NCI-H2196 (cell line): Measurements from ENCODE around the gene NCAN.
"Not testable (repeated sequence)": the region's sequence is repeated elsewhere in the genome, so short reads cannot be mapped to it uniquely, and the experiment has no call there.

Experiments used
- DNase-seq: peaks from one replicate; lab custom pipeline; 2025; ENCODE audit not compliant: unreplicated experiment; lab: John Stamatoyannopoulos, UW

NCAN gene

DNA sequence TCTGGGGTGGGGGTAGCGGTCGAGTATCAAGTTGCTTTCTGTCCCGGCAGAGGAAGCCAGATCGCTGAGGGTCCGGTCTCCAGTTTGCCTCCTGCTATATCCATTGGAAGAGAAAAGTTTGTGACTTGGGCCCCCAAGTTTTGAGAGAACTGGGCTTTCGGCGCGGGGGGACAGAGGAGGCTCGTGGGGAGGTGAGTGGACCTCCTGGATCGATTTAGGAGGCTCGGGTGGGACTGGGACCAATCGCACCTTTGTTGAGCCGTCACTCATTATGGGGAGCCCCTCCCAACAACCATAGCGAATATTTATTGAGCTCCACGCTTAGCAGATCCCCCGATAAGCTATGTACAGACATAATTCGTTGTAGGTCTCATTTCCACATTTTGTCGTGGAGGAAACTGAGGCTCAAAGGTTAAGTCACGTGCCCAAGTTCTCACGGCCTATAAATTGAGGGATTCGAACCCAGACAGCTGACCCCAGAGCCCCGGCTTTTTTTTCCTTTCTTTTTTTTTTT, 18.8 kb upstream of the NCAN start:
- no peak for DNase-seq

DNA sequence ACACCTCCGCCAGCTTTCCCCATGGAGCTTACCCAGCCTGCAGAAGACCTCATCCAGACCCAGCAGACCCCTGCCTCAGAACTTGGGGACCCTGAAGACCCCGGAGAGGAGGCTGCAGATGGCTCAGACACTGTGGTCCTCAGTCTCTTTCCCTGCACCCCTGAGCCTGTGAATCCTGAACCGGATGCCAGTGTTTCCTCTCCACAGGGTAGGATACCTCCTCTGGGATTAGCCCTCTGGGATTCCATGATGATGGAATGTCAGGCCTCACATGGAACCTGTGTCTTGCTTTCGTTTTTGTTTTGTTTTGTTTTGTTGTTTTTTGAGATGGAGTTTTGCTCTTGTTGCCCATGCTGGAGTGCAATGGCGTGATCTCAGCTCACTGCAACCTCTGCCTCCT, 17.8 kb upstream of the NCAN start:
- no peak for DNase-seq

DNA sequence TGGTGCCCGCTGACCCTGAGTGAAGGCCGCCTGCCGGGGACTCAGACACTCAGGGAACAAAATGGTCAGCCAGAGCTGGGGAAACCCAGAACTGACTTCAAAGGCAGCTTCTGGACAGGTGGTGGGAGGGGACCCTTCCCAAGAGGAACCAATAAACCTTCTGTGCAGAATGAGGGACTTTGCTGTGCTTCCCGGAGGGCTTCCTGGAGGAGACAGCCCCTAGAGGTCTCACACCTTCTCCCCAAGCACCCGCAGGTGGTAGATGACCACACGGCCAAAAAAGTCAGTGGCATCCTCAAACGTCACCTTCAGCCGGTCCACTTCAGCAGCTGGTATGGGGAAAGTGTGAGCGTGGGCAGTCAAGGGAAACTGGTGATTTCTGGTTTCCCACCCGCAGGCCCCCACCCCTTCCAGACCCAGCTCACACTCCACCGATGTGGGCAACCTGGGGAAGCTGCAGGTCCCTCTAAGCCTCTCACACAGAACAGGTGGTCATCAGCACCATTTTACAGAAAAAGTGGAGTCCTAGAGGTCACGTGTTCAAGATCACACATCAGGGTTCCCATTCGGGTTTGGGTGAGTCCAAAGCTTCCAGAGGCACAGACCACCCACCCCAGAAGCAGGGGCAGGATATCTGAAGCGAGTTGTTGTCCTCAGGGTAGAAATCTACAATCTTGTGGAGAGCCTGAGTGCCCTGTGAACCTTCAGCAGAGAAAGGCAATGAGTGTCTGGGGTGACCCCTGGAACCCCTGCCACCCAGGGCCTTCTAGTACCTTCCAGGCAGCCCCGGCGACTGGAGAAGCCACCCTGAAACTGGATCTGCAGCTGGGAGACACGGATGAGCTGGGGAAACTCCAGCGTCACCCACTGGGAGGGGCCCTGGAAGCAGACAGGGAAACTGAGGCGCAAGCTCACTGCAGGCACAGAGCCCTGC, 9.8 kb upstream of the NCAN start:
- no peak for DNase-seq

DNA sequence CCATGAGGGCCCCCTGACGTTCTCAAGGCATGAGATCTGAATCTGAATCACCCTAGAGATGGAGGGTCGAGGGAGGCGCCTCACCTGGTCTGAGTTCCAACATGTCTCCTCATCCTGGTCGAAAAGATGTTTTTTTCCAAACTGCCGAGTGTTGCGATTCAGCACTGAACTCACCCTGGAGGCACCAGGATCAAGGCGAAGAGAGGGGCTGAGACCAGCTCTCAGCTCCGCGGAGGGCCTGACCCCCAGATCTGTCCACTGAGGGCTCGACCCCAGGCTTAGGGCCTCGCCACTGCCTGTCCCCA, 9.1 kb upstream of the NCAN start:
- no peak for DNase-seq

GRCh38 chr19:19203012-19203856, 8.5 kb upstream of the NCAN start, which contains the start of gene NR2C2AP:
Gene NR2C2AP (minus strand): TSS chr19:19203414. CDS start chr19:19203060, 354 bp downstream.
- peak; percentile 91 for DNase-seq

DNA sequence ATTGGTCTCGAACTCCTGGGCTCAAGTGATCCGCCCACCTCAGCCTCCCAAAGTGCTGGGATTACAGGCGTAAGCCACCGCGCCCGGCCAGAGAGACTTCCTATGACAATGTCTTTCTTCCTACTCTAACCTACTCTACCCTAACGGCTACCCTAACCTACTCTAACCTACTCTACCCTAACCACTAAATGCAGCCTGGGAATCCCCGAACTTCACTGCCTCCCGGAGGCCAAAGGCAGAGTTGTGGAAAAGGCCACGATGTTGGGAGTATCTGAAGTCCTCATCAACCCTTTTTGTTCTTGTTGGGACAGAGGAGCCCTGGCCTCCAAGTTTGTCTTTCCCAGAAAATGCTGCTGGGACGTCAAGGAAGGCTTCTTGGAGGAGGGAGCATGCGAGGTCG, 7.6 kb upstream of the NCAN start:
- no peak for DNase-seq

GRCh38 chr19:19205416-19206410, 6.0 kb upstream of the NCAN start:
- DNase-seq = no peak

DNA sequence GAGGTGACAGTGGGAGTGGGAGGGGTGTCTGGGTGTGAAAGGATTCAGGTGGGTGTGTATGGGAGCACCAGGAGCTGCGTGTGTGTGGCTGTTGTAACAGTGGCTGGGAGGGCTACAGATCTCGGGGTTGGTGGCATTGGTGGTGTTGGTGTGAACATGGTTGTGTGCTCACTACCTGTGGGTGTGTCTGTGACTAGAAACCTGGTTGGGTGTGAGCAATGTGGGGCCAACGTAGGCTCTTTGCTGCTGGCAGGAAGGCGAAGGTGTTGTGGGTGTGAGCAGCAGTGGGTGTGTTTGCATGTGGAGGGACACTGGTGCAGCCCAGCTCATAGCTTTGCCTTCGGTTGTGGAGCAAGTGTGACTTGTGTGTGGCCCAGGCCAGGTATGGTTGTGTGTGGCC, 4.8 kb upstream of the NCAN start:
- DNase-seq = no peak

DNA sequence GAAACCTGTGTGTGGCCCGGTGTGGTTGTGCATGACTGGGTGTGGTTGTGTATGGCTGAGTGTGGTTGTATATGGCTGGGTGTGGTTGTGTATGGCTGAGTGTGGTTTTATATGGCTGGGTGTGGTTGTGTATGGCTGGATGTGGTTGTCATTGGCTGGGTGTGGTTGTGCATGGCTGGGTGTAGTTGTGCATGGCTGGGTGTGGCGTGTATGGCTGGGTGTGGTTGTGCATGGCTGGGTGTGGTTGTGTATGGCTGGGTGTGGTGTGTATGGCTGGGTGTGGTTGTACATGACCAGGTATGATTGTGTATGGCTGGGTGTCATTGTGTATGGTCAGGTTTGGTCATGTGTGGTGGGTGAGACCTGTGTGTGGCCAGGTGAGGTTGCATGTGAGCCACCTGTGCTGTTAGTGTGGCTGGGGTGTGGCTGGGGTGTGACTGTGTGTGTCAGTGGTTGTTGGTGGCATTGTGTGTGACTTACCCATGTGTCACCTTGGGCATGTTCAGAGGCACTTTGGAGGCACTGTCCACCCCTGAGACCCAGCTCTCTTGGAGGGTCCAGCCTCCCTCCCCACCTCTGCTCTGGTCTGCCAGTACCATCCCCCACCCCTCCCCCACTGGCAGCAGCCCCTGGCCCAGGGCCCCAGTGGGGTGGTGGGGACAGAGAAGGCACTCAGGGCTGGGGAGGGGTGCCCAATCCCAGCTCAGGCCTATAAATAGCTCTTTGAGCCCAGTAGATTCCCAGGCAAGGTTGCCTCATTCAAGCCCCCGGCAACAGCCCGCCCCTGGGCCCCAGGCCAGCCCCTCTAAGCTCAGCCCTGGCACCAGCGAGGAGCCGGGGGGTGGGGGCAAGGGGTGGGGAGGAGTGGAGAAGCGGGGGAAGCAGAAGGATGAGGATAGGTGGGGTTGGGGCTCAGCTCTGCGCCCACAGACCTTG, 3.9 kb upstream of the NCAN start:
- DNase-seq = no peak

DNA sequence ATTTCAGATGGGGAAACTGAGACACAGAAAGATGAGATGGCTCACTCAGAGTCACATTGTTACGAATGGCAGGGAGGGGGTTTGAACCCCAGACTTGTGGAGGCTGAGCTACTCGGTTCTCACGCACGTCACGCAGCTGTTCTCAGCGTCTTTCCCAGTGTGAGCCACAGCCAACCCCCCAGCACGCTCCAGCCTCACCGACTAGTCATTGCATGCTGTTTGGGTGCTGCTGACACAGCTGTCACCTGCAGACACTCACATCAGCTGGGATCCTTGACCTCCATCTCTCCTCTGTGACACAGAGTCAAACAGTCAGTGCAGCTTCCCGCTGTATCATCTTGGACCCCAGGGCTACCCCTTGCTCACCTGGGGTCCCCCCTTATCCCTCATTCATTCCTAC, 2.4 kb upstream of the NCAN start:
- DNase-seq = no peak

GRCh38 chr19:19212916-19213315, 1.2 kb downstream of the NCAN start:
- no peak for DNase-seq

DNA sequence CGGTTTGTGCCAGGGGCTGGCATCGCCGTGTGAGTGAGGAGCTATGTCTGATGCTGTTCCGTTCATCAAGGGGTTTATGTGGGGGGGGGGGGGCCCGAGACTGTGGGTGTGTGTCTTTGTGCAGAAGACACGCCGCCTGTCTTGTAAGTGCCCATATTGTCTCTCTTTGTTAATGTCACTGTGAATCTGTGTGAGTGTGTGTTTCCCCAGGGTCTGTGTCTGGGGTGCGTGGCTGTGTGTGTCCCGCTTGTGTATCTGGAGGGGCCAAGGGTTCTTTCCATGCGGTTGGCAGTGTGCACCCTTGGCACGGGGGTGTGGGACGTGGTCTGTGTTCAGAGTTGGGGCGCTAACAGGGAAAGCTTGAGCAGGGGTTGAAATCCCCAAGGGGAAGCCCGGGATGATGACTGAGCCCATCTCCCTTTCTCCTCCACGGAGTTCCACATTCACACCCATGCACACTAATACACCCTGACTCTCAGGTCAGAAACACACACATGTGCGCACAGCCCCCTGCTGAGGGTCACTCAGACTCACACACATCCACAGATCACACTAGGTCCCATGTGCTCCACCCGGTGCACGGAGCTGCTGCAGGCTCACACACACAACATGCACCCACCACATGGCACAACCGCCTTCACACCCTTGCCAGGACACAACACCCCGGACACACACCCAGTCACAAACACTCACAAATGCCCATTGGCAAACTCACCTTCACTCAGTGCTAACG, 1.8 kb downstream of the NCAN start:
- DNase-seq = no peak

- no peak for DNase-seq
These were observed 2.4 kb downstream of the NCAN start for GRCh38 chr19:19214159-19214490.

DNA sequence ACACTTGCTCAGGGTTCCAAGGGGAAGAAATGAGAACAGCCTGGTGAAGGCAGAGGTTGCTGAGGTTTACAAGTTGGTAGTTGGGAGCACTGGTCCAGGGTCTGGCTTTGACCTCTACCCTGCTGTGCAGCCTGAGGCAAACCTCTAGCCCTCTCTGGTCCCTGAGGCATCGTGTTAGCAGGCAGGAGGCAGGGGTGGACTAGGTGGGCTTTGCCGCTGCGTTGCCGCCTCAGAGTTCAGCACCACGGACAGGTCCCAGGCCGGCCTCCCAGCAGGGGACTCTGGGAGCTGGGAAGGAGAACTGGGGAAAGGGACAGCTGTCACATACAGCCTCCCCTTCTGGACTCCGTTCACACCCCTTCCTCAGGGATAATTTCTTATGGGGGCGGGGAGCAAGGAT, 3.1 kb downstream of the NCAN start:
- no peak for DNase-seq

- no peak for DNase-seq
These were observed 4.0 kb downstream of the NCAN start for GRCh38 chr19:19215792-19216191.

DNA sequence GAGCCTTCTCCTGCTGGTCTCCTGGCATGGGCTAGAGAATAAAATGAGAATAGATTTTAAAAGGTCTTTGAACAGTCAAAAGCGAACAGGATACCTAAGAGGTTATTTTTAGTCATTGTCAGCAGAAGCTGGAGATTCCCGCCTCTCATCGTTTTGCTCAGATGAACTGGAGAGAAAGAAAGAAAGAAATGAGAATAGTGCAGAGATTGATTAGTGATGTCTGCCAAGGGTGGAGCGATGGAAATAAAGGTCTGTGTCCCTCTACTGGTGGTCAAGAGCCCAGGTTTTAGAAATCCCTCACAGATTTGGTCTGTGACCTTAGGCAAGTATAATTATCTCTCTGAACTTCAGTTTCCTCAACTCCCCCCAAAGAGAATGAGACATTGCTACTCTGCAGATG, 5.3 kb downstream of the NCAN start:
- peak; percentile 34 for DNase-seq

DNA sequence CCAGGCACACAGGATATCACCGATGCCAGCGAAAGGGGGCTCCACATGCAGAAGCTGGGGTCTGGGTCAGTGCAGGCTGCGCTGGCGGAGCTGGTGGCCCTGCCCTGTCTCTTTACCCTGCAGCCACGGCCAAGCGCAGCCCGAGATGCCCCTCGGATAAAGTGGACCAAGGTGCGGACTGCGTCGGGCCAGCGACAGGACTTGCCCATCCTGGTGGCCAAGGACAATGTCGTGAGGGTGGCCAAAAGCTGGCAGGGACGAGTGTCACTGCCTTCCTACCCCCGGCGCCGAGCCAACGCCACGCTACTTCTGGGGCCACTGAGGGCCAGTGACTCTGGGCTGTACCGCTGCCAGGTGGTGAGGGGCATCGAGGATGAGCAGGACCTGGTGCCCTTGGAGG, 7.2 kb downstream of the NCAN start:
- DNase-seq = no peak

DNA sequence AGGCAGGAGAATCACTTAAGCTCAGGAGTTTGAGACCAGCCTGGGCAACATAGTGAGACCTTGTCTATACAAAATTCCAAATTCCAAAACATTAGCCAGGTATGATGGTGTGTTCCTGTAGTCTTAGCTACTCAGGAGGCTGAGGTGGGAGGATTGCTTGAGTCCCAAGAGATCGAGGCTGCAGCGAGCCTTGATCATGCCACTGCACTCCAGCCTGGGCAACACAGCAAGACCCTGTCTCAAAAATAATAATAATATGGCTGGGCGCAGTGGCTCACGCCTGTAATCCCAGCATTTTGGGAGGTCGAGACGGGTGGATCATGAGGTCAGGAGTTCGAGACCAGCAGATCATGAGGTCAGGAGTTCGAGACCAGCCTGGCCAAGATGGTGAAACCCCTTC, 9.2 kb downstream of the NCAN start:
- DNase-seq = not testable (repeated sequence)

DNA sequence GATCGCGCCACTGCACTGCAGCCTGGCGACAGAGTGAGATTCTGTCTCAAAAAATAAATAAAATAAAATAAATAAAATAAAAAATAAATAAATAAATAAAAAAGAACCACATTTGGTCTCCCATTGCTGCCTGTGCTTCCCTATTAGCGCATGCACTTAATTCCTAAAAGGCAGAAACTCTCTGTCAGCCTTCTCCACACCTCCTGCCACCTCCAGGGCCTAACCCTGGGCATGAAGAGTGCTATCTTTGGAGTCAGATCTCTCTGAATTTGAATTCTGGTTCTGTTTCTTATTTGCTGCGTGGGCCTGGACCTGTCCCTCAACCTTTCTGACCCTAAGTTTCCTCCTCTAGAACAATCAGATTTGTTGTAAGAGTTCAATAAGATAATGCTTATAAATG, 11.3 kb downstream of the NCAN start:
- no peak for DNase-seq
